Ovary (tissue), 3 donors: ENCODE results near the gene DLK2.

Source experiments
- EP300 ChIP-seq: sonication (generic); formaldehyde crosslinking; IDR thresholded peaks from one replicate; pipeline ENCODE4 v1.6.1; 2017; ENCODE audit warnings: antibody characterized with exemption
- TF ChIP-seq, protein P1 (sequence below), 3 donors: fragments of 450-650 bp in 2 of 3; fragments of 200-600 bp in 1 of 3; IDR thresholded peaks; one replicate each; pipeline versions ENCODE4 v1.5.1 to v1.8.0; 2016 to 2022; ENCODE audit warnings: antibody characterized with exemption in 3 of 3, mild to moderate bottlenecking in 1 of 3
- donor health status: DM: no; HTN: no; CAD: no.

- TF ChIP-seq, protein P1, sequence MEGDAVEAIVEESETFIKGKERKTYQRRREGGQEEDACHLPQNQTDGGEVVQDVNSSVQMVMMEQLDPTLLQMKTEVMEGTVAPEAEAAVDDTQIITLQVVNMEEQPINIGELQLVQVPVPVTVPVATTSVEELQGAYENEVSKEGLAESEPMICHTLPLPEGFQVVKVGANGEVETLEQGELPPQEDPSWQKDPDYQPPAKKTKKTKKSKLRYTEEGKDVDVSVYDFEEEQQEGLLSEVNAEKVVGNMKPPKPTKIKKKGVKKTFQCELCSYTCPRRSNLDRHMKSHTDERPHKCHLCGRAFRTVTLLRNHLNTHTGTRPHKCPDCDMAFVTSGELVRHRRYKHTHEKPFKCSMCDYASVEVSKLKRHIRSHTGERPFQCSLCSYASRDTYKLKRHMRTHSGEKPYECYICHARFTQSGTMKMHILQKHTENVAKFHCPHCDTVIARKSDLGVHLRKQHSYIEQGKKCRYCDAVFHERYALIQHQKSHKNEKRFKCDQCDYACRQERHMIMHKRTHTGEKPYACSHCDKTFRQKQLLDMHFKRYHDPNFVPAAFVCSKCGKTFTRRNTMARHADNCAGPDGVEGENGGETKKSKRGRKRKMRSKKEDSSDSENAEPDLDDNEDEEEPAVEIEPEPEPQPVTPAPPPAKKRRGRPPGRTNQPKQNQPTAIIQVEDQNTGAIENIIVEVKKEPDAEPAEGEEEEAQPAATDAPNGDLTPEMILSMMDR (IDR thresholded peaks at IDR 0.05), result no peak
- TF ChIP-seq EP300, result no peak
Measured at GRCh38 chr6:43476746-43477145, 21.4 kb upstream of the DLK2 start.
